ENCODE measurements around the gene CCNA2.

- TF ChIP-seq CTCF (conservative IDR thresholded peaks at IDR 0.05; ENCODE audit: low read depth, low read length) (no peak), EZH2 (IDR thresholded peaks at IDR 0.05; ENCODE audit: low read length, unreplicated experiment) (no peak)
Measured at GRCh38 chr4:121790976-121791375, 32.7 kb downstream of the CCNA2 start.

Data from PC-3 (cell line).